Progenitor cell of endocrine pancreas (in vitro differentiated cells): Measurements from ENCODE around the gene MACROD1. TPM values are rescaled to one million over a fixed set of nuclear protein-coding genes. Genes with fewer than 3 reads are reported as not detected.
A peak's percentile ranks its signal among the peaks of the same experiment; 100 is the strongest.

Experiments
- DNase-seq: peaks from one replicate; pipeline ENCODE4 v3.0.0; 2021; ENCODE audit warnings: low spot score; ENCODE audit not compliant: unreplicated experiment
- H3K27ac Mint-ChIP-seq: 2 replicates; pipeline ENCODE4 v1.8.0; 2021; ENCODE audit warnings: mild to moderate bottlenecking, moderate library complexity, mixed read lengths
- H3K27me3 Mint-ChIP-seq: 2 replicates; pipeline ENCODE4 v1.8.0; 2021; ENCODE audit warnings: mixed read lengths
- H3K36me3 Mint-ChIP-seq: 2 replicates; pipeline ENCODE4 v1.8.0; 2022; ENCODE audit warnings: mixed read lengths; ENCODE audit not compliant: insufficient read depth
- H3K4me1 Mint-ChIP-seq: 2 replicates; pipeline ENCODE4 v1.8.0; 2021; ENCODE audit warnings: low read depth, mixed read lengths
- H3K4me3 Mint-ChIP-seq: 2 replicates; pipeline ENCODE4 v1.8.0; 2021; ENCODE audit warnings: low read depth, mild to moderate bottlenecking, moderate library complexity, mixed read lengths
- H3K9me3 Mint-ChIP-seq: 2 replicates; pipeline ENCODE4 v1.8.0; 2021; ENCODE audit warnings: low read depth, mixed read lengths
- total RNA-seq: library from RNA; stranded (reverse); gene quantifications from 2 replicates; pipeline ENCODE4 v1.2.1, GENCODE V29; 2021
- TF ChIP-seq, protein P1 (sequence below): fragments of 200-600 bp; sonication (generic); IDR thresholded peaks from one replicate; pipeline ENCODE4 v1.5.0; 2021; ENCODE audit warnings: antibody characterized with exemption, mild to moderate bottlenecking; ENCODE audit not compliant: unreplicated experiment

Gene MACROD1
- total RNA-seq, 1 donor from 2014 or later = 28.0 TPM

DNA sequence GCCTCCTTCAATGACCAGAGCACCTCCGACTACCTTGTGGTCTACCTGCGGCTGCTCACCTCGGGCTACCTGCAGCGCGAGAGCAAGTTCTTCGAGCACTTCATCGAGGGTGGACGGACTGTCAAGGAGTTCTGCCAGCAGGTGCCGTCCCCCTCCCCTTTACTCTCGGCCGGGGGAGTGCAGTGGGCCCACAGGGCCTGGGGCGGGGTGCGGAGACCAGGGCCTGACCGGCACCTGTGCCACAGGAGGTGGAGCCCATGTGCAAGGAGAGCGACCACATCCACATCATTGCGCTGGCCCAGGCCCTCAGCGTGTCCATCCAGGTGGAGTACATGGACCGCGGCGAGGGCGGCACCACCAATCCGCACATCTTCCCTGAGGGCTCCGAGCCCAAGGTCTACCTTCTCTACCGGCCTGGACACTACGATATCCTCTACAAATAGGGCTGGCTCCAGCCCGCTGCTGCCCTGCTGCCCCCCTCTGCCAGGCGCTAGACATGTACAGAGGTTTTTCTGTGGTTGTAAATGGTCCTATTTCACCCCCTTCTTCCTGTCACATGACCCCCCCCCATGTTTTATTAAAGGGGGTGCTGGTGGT, 168.7 kb downstream of the MACROD1 start:
- Mint-ChIP-seq H3K4me1 (peaks cover 1% of the 10 kb centered on the region), H3K4me3 (no peak overlapping the region), H3K27me3 (peaks cover 16% of the 10 kb centered on the region), H3K27ac (no peak overlapping the region), H3K36me3 (peaks cover 23% of the 10 kb centered on the region), H3K9me3 (no peaks in the 10 kb centered on the region)
- no peak for DNase-seq
- TF ChIP-seq, protein P1, sequence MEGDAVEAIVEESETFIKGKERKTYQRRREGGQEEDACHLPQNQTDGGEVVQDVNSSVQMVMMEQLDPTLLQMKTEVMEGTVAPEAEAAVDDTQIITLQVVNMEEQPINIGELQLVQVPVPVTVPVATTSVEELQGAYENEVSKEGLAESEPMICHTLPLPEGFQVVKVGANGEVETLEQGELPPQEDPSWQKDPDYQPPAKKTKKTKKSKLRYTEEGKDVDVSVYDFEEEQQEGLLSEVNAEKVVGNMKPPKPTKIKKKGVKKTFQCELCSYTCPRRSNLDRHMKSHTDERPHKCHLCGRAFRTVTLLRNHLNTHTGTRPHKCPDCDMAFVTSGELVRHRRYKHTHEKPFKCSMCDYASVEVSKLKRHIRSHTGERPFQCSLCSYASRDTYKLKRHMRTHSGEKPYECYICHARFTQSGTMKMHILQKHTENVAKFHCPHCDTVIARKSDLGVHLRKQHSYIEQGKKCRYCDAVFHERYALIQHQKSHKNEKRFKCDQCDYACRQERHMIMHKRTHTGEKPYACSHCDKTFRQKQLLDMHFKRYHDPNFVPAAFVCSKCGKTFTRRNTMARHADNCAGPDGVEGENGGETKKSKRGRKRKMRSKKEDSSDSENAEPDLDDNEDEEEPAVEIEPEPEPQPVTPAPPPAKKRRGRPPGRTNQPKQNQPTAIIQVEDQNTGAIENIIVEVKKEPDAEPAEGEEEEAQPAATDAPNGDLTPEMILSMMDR = no peak

DNA sequence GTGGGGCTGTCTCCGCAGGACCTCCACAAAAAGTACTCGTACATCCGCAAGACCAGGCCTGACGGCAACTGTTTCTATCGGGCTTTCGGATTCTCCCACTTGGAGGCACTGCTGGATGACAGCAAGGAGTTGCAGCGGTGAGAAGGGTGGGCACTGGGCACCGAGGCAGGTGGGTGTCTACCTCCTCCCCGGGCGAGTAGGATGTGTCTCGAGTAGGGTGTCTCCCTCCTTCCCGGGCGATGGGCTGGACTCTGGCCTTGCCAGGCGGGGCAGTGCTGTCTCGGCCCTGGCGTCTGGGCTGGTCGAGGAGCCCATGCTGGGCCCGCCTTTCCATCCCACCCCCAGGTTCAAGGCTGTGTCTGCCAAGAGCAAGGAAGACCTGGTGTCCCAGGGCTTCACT, 169.4 kb downstream of the MACROD1 start:
- peaks cover 27% of the 10 kb centered on the region for H3K36me3 Mint-ChIP-seq
- TF ChIP-seq, protein P1 = no peak
- DNase-seq = peak; percentile 10
- no peak overlapping the region for H3K27ac Mint-ChIP-seq
- peaks cover 1% of the 10 kb centered on the region for H3K4me1 Mint-ChIP-seq
- no peaks in the 10 kb centered on the region for H3K9me3 Mint-ChIP-seq
- no peak overlapping the region for H3K4me3 Mint-ChIP-seq
- H3K27me3 Mint-ChIP-seq = peaks cover 10% of the 10 kb centered on the region

DNA sequence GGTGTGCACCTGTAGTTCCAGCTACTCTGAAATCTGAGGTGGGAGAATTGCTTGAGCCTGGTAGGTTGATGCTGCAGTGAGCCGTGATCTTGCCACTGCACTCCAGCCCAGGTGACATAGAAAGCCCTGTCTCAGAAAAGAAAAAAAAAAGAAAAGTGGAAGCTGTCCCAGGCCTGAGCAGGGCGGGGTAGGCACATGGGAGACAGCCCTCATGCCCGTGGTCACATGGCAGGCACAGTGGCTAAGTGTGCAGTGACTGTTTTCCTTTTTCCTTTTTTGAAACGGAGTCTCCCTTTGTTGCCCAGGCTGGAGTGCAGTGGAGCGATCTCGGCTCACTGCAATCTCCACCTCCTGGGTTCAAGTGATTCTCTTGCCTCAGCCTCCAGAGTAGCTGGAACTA, 171.9 kb downstream of the MACROD1 start:
- H3K36me3 Mint-ChIP-seq = peaks cover 37% of the 10 kb centered on the region
- no peak overlapping the region for H3K4me3 Mint-ChIP-seq
- H3K4me1 Mint-ChIP-seq = peaks cover 1% of the 10 kb centered on the region
- TF ChIP-seq, protein P1 = no peak
- no peak overlapping the region for H3K27ac Mint-ChIP-seq
- H3K27me3 Mint-ChIP-seq = peaks cover 4% of the 10 kb centered on the region
- DNase-seq = no peak
- H3K9me3 Mint-ChIP-seq = no peaks in the 10 kb centered on the region

DNA sequence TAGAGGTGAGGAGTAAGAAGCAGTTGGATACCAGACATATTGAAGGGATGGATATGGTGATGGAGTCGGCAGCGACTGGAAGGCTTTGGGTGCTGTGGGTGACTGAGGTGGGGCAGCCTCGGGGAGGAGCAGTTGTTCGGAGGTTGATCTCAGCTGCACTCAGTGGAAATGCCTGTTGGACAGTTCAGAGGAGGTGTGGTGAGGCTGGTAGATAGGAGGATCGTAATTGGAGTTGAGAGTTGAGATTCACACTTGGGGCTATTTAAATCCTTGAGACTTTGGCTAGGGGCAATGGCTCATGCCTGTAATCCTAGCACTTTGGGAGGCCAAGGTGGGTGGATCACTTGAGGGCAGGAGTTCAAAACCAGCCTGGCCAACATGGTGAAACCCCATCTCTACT, 172.8 kb downstream of the MACROD1 start:
- no peaks in the 10 kb centered on the region for H3K9me3 Mint-ChIP-seq
- no peaks in the 10 kb centered on the region for H3K4me1 Mint-ChIP-seq
- TF ChIP-seq, protein P1 = no peak
- peaks cover under 1% of the 10 kb centered on the region for H3K27me3 Mint-ChIP-seq
- peaks cover 39% of the 10 kb centered on the region for H3K36me3 Mint-ChIP-seq
- H3K4me3 Mint-ChIP-seq = no peak overlapping the region
- H3K27ac Mint-ChIP-seq = no peak overlapping the region
- no peak for DNase-seq

DNA sequence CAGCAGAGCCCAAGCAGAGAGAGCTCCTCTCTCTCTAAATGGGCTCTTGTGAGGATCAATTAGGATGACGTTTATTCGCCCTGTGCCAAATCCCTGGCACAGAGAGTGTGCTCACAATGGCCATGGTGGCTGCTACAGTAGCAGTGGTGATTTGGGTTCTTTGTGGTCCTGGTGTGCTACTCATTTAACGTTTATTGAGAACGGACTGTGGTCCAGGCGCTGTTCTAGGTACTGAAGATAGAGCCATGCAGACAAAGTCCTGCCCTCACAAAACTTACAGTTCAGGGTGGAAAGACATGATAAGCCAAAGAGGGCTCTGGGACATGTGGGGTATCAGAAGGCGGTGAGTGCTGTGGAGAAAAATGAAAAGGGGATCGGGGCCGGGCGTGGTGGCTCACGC, 174.4 kb downstream of the MACROD1 start:
- H3K36me3 Mint-ChIP-seq = peaks cover 30% of the 10 kb centered on the region

More for the DNA sequence above, 174.4 kb downstream of the MACROD1 start:
- TF ChIP-seq, protein P1 = no peak
- Mint-ChIP-seq H3K27me3 (no peaks in the 10 kb centered on the region), H3K27ac (no peak overlapping the region), H3K4me1 (peaks cover 8% of the 10 kb centered on the region), H3K9me3 (no peaks in the 10 kb centered on the region), H3K4me3 (no peak overlapping the region)
- DNase-seq = no peak
